K562 (cell line): ENCODE measurements around the gene SAMD8. TPM values are rescaled to one million over a fixed set of nuclear protein-coding genes. Genes with fewer than 3 reads are reported as not detected.

Source experiments
- ATF7 ChIP-seq: fragments of 450-650 bp; IDR thresholded peaks from 2 replicates; pipeline ENCODE4 v1.7.1; 2014; ENCODE audit warnings: mild to moderate bottlenecking, moderate library complexity
- C11orf30 ChIP-seq: fragments of 450-650 bp; IDR thresholded peaks from 2 replicates; pipeline ENCODE4 v1.6.1; 2016; ENCODE audit warnings: low read depth, mild to moderate bottlenecking
- CSDE1 ChIP-seq, 2 experiments: fragments of 450-650 bp; IDR thresholded peaks; 2 replicates each; pipeline ENCODE4 v1.6.1; 2016; ENCODE audit warnings: mild to moderate bottlenecking in 1 of 2
- ESRRA ChIP-seq: fragments of 450-650 bp; IDR thresholded peaks from 2 replicates; pipeline ENCODE4 v1.6.1; 2014; ENCODE audit warnings: low read depth, mild to moderate bottlenecking, moderate library complexity, borderline replicate concordance
- FOXJ3 ChIP-seq: sonication (generic); formaldehyde crosslinking; IDR thresholded peaks from 2 replicates; pipeline ENCODE4 v1.4.0; 2020; ENCODE audit warnings: mild to moderate bottlenecking, missing genetic modification reagents
- HNRNPL ChIP-seq: fragments of 200-400 bp; formaldehyde crosslinking; IDR thresholded peaks from 2 replicates; pipeline ENCODE4 v1.6.1; 2017; ENCODE audit warnings: low read depth, mild to moderate bottlenecking, low read length
- ILK ChIP-seq: fragments of 450-650 bp; IDR thresholded peaks from 2 replicates; pipeline ENCODE4 v1.6.1; 2016; ENCODE audit warnings: missing genetic modification characterization, low read depth, mild to moderate bottlenecking, missing compliant biosample characterization, moderate library complexity, borderline replicate concordance
- JUN ChIP-seq, 2 experiments: sonication (generic) in 1 of 2; formaldehyde crosslinking in 1 of 2; IDR thresholded peaks; 2 replicates each; pipeline versions ENCODE4 v1.6.1 to v1.8.0; 2012 to 2022; ENCODE audit warnings: borderline replicate concordance in 2 of 2, mild to moderate bottlenecking in 2 of 2, improper control_type of control experiment in 1 of 2, low read depth in 1 of 2, low read length in 1 of 2, missing genetic modification reagents in 1 of 2
- KAT8 ChIP-seq: fragments of 450-650 bp; IDR thresholded peaks from 2 replicates; pipeline ENCODE4 v1.6.1; 2016; ENCODE audit warnings: low read depth, mild to moderate bottlenecking
- NEUROD1 ChIP-seq: fragments of 150-350 bp; IDR thresholded peaks from 2 replicates; pipeline ENCODE4 v1.6.1; 2014; ENCODE audit warnings: borderline replicate concordance, low read length, low read depth; ENCODE audit not compliant: partially characterized antibody
- POLR2AphosphoS2 ChIP-seq: IDR thresholded peaks from 2 replicates; pipeline ENCODE4 v1.6.1; 2012; ENCODE audit warnings: low read length, improper control_type of control experiment
- POLR2B ChIP-seq: fragments of 450-650 bp; IDR thresholded peaks from 2 replicates; pipeline ENCODE4 v1.6.1; 2018; ENCODE audit warnings: low read depth; ENCODE audit not compliant: partially characterized antibody
- SRF ChIP-seq, 2 experiments: fragments of 250-450, 450-650 bp in 1 of 2; sonication (Bioruptor Pico) in 1 of 2; sonication (generic) in 1 of 2; formaldehyde crosslinking; IDR thresholded peaks; 2 replicates each; pipeline versions ENCODE4 v1.5.0 to v1.5.1; 2020 to 2022; ENCODE audit warnings: mild to moderate bottlenecking in 1 of 2, missing genetic modification reagents in 1 of 2
- TCF7 ChIP-seq: sonication (generic); IDR thresholded peaks from 2 replicates; pipeline ENCODE4 v1.6.1; 2016; ENCODE audit warnings: antibody characterized with exemption, borderline replicate concordance
- XRCC4 ChIP-seq: IDR thresholded peaks from one replicate; pipeline ENCODE4 v1.6.1; 2011; ENCODE audit not compliant: insufficient read depth, insufficient read length; ENCODE audit errors: extremely low read depth
- ZBTB12 ChIP-seq: fragments of 250-450 bp; sonication (Bioruptor Pico); IDR thresholded peaks from 2 replicates; pipeline ENCODE4 v1.4.0; 2020
- polyA plus RNA-seq, 8 experiments: library from polyadenylated mRNA; depleted of rRNA in 4 of 8; stranded (reverse) in 5 of 8; unstranded in 3 of 8; fragments of >200 nt; fragmentation: Nextera tagmentation in 2 of 8; fragmentation: Illumina TruSeq in 1 of 8; extraction: Ambion mirVana in 2 of 8; extraction: Trizol in 1 of 8; gene quantifications; 2 replicates each; pipeline versions ENCODE4 v1.2.1 to v1.2.3, GENCODE V29; 2011 to 2014; ENCODE audit warnings: inconsistent platforms in 1 of 8, missing spikeins in 1 of 8
- total RNA-seq, 7 experiments: library from RNA; depleted of rRNA in 6 of 7; stranded (reverse); fragments of >200 nt in 6 of 7; fragmentation: Illumina TruSeq in 2 of 7; extraction: Trizol in 2 of 7; gene quantifications; 2 replicates each; pipeline versions ENCODE4 v1.2.1 to v1.2.3, GENCODE V29; 2011 to 2021; ENCODE audit warnings: low replicate concordance in 1 of 7
- TF ChIP-seq, protein P1 (sequence below): fragments of 250-450 bp; sonication (Bioruptor Pico); IDR thresholded peaks from 2 replicates; pipeline ENCODE4 v1.8.0; 2022; ENCODE audit warnings: inconsistent platforms

The SAMD8 gene
- total and polyA plus RNA-seq, 9 of the 15 experiments (the other 6 are each of a cell fraction or from before 2014, with no cell fraction given) = 2.7 to 16.1 (median 6.2) TPM

- TF ChIP-seq ILK (tag) (no peak), ESRRA (peak; percentile 97), KAT8 (no peak), POLR2AphosphoS2 (no peak), TCF7 (peak; percentile 24; the same call in 1 of the 2 replicates), C11orf30 (peak; percentile 92), CSDE1 (IDR thresholded peaks at IDR 0.05) (no peak; a peak in 1 of 4 replicates), POLR2B (peak; percentile 70), NEUROD1 (peak; percentile 96), ATF7 (peak; percentile 82; the same call in 1 of the 2 replicates), ZBTB12 (CRISPR knock-in tag) (peak; percentile 77), SRF (CRISPR knock-in tag; IDR thresholded peaks at IDR 0.05) (no peak; a peak in 1 of 4 replicates), JUN (IDR thresholded peaks at IDR 0.05; ENCODE audit: borderline replicate concordance, low read depth, low read length) (no peak), JUN (CRISPR knock-in tag; IDR thresholded peaks at IDR 0.05; ENCODE audit: borderline replicate concordance) (peak; percentile 69; the same call in 1 of the 2 replicates), XRCC4 (no peak), HNRNPL (peak; percentile 84), FOXJ3 (CRISPR knock-in tag) (no peak)
- TF ChIP-seq, protein P1, sequence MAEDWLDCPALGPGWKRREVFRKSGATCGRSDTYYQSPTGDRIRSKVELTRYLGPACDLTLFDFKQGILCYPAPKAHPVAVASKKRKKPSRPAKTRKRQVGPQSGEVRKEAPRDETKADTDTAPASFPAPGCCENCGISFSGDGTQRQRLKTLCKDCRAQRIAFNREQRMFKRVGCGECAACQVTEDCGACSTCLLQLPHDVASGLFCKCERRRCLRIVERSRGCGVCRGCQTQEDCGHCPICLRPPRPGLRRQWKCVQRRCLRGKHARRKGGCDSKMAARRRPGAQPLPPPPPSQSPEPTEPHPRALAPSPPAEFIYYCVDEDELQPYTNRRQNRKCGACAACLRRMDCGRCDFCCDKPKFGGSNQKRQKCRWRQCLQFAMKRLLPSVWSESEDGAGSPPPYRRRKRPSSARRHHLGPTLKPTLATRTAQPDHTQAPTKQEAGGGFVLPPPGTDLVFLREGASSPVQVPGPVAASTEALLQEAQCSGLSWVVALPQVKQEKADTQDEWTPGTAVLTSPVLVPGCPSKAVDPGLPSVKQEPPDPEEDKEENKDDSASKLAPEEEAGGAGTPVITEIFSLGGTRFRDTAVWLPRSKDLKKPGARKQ (CRISPR knock-in tag) = no peak
Measured at GRCh38 chr10:75210282-75211006, 99.0 kb downstream of the SAMD8 start, which contains the start of gene VDAC2 (continued).
